ENCODE data around the gene MIDN. TPM values are rescaled to one million over a fixed set of nuclear protein-coding genes. Genes with fewer than 3 reads are reported as not detected.

MIDN gene
- total RNA-seq, 1 donor from 2014 or later = 15.3 TPM

- DNase-seq = no peak
Observed at GRCh38 chr19:1270854-1271527, 22.6 kb downstream of the MIDN start.

- DNase-seq = no peak
Observed at GRCh38 chr19:1271528-1272422, 23.4 kb downstream of the MIDN start.

- no peak for DNase-seq
Observed at GRCh38 chr19:1272423-1273262, 24.3 kb downstream of the MIDN start.

DNA sequence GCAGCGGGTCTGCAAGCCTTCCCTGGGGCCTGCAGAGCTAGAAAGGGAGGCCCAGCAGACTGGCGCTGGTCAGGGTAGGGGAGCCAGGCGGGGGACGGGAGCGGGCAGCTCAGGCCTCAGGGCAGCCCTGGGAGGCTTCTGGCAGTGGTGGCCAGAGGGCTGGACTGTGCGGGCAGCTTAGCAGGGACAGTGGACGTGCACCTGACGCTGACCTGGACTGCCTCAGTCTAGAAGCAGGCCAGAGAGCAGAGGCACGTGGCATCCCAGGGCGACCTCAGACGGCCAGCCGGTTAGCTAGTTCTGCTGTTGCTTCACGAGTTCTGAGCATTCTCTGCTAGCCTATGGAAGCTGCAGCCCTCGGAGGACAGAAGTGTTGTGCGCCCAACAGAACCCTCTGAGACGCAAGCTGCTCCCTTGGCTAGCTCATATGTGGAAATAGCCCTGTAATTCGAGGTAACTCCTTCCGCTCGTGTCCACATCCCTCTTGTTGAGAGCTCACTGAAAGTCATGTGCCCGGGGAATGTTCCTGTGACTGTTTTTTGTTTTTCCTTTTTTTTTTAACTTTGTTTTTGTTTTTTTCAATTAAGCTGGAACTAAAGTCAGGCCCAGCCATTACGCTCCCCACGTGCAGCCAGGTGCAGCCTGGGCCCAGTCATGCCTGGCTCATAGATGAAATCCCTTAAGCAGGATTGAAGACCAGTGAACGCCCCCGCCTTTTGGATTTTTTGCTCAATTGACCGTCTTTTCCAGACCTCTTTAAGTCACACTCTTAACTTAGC, 25.1 kb downstream of the MIDN start:
- DNase-seq = no peak

- no peak for DNase-seq
Observed at GRCh38 chr19:1274081-1274851, 25.9 kb downstream of the MIDN start.

DNA sequence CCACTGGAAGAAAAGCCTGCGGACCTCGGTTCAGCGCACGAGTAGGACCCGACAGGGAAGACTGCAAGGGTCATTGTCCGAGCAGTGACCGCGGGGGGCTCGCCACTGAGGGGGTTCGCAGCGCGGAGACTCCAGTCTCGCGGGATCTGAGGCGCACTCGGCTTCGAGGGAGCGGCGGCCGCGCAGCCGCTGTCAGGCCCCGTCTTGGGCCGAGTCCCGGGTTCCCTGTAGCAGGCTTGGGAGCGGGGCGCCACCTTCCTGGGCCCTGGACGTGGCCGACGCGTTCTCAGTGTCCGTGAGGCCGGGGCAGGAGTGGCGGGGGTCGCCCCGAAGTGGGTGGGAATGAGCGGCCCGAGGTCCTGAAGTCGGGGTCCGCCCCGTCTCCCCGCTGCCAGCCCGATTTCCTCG, 26.5 kb downstream of the MIDN start:
- DNase-seq = no peak

DNA sequence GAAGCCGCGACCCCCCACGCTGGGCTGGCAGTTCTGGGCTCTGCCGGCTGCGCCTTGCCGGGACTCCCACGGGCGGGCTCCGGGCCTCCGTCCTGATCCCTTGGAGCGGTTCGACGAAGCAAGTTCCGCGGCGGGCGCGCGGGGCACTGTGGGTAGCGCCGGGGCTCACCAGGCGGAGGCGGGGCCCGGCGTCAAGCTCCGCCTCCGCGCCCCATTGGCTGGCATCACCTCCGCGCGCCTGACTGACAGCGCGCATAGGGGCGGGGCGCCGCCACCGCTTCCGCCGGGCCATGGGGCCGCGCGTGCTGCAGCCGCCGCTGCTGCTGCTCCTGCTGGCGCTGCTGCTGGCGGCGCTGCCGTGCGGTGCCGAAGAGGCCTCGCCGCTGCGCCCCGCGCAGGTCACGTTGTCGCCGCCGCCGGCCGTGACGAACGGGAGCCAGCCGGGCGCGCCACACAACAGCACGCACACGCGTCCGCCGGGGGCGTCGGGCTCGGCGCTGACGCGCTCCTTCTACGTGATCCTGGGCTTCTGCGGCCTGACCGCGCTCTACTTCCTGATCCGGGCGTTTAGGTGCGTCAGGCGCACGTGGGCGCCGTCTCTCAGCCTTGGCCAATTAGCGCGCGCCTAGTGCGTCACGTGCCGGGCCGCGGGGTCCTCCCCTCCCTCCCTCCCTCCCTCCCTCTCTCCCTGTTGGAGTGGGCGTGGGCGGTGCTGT, 27.0 kb downstream of the MIDN start, which contains the start of gene FAM174C:
Gene FAM174C, plus strand, starts transcription at position 271 of the 716 bp plus-strand sequence. Its CDS starts 20 bp downstream, at position 291.
- peak; percentile 91 for DNase-seq

DNA sequence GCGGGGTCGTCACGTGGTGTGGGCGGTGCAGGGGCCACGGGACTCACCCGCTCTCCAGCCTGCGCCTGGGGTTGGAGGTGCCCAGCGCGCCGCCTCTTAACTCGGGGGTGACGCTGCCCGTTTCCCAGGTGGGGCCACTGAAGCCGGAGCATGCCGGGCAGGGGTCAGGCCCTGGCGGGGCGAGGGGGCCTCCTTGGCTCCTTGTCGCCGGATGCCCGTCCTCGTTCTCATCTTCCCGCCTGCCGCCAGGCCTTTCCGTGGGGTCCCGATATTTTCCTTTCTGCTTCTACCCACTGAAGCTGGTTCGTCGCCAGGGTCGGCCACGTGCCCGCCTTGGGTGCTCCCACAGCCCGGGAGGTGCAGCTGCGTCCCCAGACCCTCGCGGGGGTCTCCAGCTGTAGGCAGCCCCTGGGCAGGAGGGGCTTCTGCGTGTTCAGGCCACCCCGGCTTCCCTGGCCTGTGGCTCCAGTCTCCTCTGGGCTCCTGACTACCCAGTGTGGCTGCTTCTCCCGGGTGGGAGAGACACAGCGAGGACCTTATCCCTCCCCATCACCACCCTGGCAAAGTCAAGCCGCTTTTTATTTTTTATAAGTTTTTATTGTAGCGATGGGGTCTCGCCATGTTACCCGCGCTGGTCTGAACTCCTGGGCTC, 27.7 kb downstream of the MIDN start:
- DNase-seq = no peak

DNA sequence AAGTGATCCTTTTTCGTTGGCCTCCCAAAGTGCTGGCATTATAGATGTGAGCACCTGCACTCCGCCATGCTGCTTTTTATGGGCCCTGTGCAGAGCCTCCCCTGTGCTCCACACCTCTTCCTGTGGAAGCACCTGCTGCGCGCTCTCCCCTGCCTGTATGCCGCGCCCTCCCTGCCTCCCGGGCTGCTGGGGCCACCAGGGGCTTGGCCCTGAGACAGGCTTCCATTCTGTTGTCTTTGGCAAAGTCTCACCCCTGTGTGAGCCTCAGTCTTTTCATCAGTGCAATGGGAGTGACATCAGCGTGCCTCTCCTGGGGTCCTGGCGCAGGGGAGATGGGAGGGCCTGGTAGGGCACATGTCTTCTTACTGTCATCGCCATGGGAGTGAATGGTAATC, 28.2 kb downstream of the MIDN start:
- DNase-seq = no peak

DNA sequence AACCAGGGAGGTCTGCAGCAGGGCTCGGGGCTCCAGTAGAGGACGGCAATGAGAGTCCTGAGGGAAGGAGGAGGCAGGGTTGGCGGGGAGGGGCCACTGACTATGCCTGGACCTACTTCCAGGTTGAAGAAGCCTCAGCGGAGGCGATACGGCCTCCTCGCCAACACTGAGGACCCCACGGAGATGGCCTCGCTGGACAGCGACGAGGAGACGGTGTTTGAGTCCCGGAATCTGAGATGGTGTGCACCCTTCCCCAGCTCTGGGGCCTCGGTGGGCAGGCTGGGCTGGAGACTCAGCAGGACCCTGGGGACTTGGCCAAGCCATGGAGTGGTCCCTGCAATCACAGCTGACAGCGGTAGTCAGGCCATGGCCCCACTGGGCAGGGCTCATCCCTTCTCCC, 28.7 kb downstream of the MIDN start:
- DNase-seq = no peak

- no peak for DNase-seq
Observed at GRCh38 chr19:1278074-1278473, 29.7 kb downstream of the MIDN start.

DNA sequence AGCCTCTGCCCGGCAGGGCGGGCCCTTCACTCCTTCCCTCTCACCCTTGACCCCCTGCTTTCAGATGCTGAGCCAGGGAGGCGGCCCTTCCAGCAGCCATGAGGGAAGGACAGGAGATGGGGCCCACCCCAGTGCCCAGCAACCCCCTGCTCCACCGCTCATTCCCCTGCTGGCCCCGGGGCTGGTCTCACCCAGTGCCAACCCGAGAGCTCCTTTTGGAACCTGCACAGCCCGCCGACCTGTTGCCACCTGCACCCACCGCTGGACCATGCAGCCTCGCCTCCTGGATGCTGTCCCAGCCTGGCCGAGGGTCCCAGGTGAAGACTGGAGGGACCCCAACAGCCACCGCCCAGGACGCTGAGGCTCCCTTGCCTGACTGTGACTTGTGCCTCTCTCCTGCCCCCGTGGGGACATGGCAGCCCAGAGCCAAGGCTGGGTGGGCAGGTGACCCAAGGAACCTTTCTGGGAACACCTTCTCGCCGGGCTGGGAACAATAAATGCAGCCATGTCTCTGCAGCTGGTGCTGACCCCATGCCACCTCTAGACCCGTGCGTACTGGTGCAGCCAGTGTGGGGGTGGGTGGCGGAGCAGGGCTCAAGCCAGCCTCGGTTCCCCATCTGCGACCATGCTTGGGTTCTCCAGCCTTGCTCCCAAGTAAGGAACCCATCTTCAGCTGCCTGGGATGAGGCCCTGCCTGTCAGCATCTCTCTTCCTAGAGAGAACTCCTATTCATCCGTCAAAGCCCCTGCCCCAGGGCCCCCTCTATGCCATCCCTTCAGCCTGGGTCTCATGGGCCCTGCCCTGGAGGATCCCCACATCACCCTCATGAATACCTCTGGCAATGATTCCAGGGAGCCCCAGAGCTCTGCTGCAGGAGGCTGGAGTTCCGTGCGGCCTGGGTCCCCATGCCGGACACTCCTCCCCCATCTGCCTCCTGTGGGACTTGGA, 30.6 kb downstream of the MIDN start:
- DNase-seq = no peak

DNA sequence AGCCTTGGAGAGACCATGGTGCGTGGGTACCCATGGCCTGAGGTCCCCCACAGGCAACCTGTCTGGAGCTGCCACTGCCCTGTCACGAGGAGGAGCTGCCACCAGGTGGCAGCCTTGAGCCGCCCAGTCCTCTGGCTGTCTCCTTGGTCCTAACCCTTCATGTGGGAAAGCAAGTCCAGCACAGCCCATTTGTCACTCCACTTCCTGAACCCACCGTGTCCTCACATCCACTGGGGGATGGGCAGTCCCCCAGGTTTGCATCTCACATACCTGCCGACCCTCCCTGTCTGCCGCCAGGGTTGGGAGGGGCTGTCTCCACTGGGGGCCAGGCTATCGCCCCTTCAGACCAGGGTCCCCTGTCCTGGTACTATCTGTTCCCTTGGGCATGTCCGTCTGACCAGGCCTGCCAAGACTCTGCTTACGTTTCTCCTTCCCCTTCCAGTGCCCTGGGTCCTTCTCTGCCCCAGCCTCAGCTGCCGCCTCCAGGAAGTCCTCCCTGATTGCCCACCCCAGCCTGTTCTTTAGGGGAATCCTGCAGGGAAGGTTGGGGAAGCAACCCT, 31.5 kb downstream of the MIDN start:
- DNase-seq = peak; percentile 69

- no peak for DNase-seq
Observed at GRCh38 chr19:1280636-1281568, 32.5 kb downstream of the MIDN start.

DNA sequence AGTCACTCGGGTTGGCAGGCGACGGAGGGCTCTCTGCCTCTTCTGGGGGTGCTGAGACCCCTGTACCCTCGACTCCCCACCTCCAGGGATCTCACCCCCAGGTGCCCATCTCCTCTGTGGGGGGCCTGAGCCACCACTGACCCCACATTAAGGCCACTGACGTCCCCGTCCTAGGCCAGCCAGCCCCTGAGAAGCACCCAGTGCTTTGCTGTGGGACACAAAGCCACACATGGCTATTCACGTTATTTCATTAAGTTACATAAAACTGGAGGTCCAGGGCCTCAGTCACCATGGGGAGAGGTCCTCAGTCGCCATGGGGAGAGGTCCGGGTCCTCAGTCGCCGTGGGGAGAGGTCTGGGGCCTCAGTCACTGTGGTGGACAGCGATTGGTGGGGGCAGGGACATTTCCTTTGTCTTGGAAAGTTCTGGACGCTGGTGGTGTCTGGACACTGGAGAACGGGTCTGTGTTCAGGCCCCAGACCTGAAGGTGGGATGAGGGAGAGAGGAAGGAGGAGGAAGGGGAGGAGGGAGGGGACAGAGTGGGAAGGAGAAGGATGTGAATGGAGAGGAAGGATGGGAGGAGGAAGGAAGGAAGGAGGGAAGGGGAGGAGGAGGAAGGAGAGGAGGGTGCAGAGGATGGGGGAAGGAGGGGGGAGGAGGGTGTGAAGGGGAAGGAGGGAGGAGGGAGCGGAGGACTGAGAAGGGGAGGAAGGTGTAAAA, 33.3 kb downstream of the MIDN start:
- DNase-seq = no peak

DNA sequence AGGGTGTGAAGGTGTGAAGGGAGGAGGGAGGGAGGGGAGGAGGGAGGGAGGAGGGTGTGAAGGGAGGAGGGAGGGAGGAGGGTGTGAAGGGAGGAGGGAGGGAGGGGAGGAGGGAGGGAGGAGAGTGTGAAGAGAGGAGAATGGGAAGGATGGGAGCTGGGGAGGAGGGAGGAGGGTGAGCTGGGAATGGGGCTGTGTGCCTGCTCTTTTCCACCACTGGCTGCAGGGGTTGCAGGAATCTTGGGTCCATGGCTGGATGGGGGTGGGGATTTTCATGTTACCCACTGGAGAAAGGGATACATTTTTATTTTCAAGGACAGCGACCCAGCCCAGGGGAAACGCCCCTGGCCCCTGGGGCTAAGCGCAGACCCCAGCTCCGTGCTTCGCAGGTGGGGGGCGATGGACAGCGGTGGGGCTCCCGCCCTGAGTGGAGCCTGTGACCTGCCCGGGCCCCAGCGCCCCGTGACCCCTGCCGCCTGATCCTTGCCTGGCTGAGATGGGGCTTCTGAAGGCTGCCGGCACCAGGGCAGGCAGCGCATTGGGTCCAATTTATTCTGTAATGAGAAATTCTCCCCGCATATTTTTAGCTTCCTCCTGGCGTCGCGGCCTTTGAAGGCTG, 34.3 kb downstream of the MIDN start:
- no peak for DNase-seq

Measured in occipital lobe (tissue), 2 donors.